ENCODE results near the gene AAGAB.

Gene AAGAB

GRCh38 chr15:67210555-67211168 lies 43.8 kb downstream of the AAGAB start:
- no peak for DNase-seq (ENCODE audit: low spot score)

- DNase-seq (ENCODE audit: low spot score) = no peak
These were observed 46.1 kb downstream of the AAGAB start for GRCh38 chr15:67208396-67208795.

- DNase-seq (ENCODE audit: low spot score) = no peak
These were observed 46.8 kb downstream of the AAGAB start for GRCh38 chr15:67207555-67208207.

GRCh38 chr15:67202991-67203390 lies 51.5 kb downstream of the AAGAB start:
- no peak for DNase-seq (ENCODE audit: low spot score)

GRCh38 chr15:67202091-67202490 lies 52.4 kb downstream of the AAGAB start:
- no peak for DNase-seq (ENCODE audit: low spot score)

GRCh38 chr15:67201136-67201535 lies 53.3 kb downstream of the AAGAB start:
- DNase-seq (ENCODE audit: low spot score) = no peak

- no peak for DNase-seq (ENCODE audit: low spot score)
These were observed 54.3 kb downstream of the AAGAB start for GRCh38 chr15:67199881-67200763.

GRCh38 chr15:67199391-67199790 lies 55.1 kb downstream of the AAGAB start:
- no peak for DNase-seq (ENCODE audit: low spot score)

- DNase-seq (ENCODE audit: low spot score) = no peak
These were observed 56.2 kb downstream of the AAGAB start for GRCh38 chr15:67198157-67198754.

GRCh38 chr15:67197364-67197695 lies 57.1 kb downstream of the AAGAB start:
- DNase-seq (ENCODE audit: low spot score) = no peak

- no peak for DNase-seq (ENCODE audit: low spot score)
These were observed 57.6 kb downstream of the AAGAB start for GRCh38 chr15:67196672-67197363.

- no peak for DNase-seq (ENCODE audit: low spot score)
These were observed 58.2 kb downstream of the AAGAB start for GRCh38 chr15:67196222-67196621.

GRCh38 chr15:67195305-67195704 lies 59.2 kb downstream of the AAGAB start:
- no peak for DNase-seq (ENCODE audit: low spot score)

- no peak for DNase-seq (ENCODE audit: low spot score)
These were observed 60.0 kb downstream of the AAGAB start for GRCh38 chr15:67194171-67195114.

GRCh38 chr15:67193223-67193990 lies 61.1 kb downstream of the AAGAB start:
- no peak for DNase-seq (ENCODE audit: low spot score)

GRCh38 chr15:67192185-67192820 lies 62.2 kb downstream of the AAGAB start:
- no peak for DNase-seq (ENCODE audit: low spot score)

- DNase-seq (ENCODE audit: low spot score) = no peak
These were observed 63.6 kb downstream of the AAGAB start for GRCh38 chr15:67190813-67191212.

- DNase-seq (ENCODE audit: low spot score) = no peak
These were observed 64.1 kb downstream of the AAGAB start for GRCh38 chr15:67190326-67190725.

GRCh38 chr15:67189326-67190051 lies 65.0 kb downstream of the AAGAB start:
- no peak for DNase-seq (ENCODE audit: low spot score)
